MM.1S (cell line): ENCODE measurements around the gene CCDC81.

Experiments
- DNase-seq: peaks from one replicate; pipeline ENCODE4 v3.0.0-alpha.2; 2015
- H2AFZ ChIP-seq: fragments of 300-600 bp; sonication (generic); 2 replicates; pipeline ENCODE4 v1.6.0; 2016; ENCODE audit warnings: antibody characterized with exemption, low read length
- H3F3A ChIP-seq: fragments of 300-600 bp; sonication (generic); 2 replicates; pipeline ENCODE4 v1.6.1; 2016; ENCODE audit warnings: mild to moderate bottlenecking, antibody characterized with exemption, low read length, moderate library complexity, mixed read lengths; ENCODE audit not compliant: insufficient read depth
- H3K27ac ChIP-seq: fragments of 300-600 bp; sonication (generic); 2 replicates; pipeline ENCODE4 v1.5.1; 2016; ENCODE audit warnings: mild to moderate bottlenecking, low read length
- H3K27me3 ChIP-seq: fragments of 300-600 bp; sonication (generic); replicated peaks from 2 replicates; pipeline ENCODE4 v1.6.0; 2016; ENCODE audit warnings: low read length; ENCODE audit not compliant: insufficient read depth
- H3K36me3 ChIP-seq: fragments of 300-600 bp; sonication (generic); replicated peaks from 2 replicates; pipeline ENCODE4 v1.6.1; 2016; ENCODE audit warnings: mild to moderate bottlenecking, low read length, mixed read lengths; ENCODE audit not compliant: insufficient read depth
- H3K4me1 ChIP-seq: fragments of 300-600 bp; sonication (generic); 2 replicates; pipeline ENCODE4 v1.6.1; 2016; ENCODE audit warnings: low read length, mixed read lengths
- H3K4me2 ChIP-seq: fragments of 300-600 bp; sonication (generic); 2 replicates; pipeline ENCODE4 v1.6.0; 2016; ENCODE audit warnings: low read depth, low read length
- H3K4me3 ChIP-seq: fragments of 300-600 bp; sonication (generic); 2 replicates; pipeline ENCODE4 v1.5.1; 2016; ENCODE audit warnings: low read length, mixed read lengths
- H3K79me2 ChIP-seq: fragments of 300-600 bp; sonication (generic); 2 replicates; pipeline ENCODE4 v1.6.1; 2016; ENCODE audit warnings: mixed run types, low read length, mixed read lengths
- H3K9ac ChIP-seq: fragments of 300-600 bp; sonication (generic); 2 replicates; pipeline ENCODE4 v1.6.1; 2016; ENCODE audit warnings: low read length, mixed read lengths
- H3K9me2 ChIP-seq: fragments of 300-600 bp; sonication (generic); replicated peaks from 2 replicates; pipeline ENCODE4 v1.6.1; 2016; ENCODE audit warnings: mild to moderate bottlenecking, low read length, mixed read lengths; ENCODE audit not compliant: insufficient read depth
- H3K9me3 ChIP-seq: fragments of 300-600 bp; sonication (generic); replicated peaks from 2 replicates; pipeline ENCODE4 v1.6.1; 2016; ENCODE audit warnings: mild to moderate bottlenecking, low read length, mixed read lengths; ENCODE audit not compliant: insufficient read depth
- H4K20me1 ChIP-seq: fragments of 300-600 bp; sonication (generic); 2 replicates; pipeline ENCODE4 v1.6.1; 2016; ENCODE audit warnings: mild to moderate bottlenecking, low read length, moderate library complexity, mixed read lengths; ENCODE audit not compliant: insufficient read depth
- CTCF ChIP-seq: fragments of 300-600 bp; sonication (generic); IDR thresholded peaks from 2 replicates; pipeline ENCODE4 v1.5.1; 2016; ENCODE audit warnings: antibody characterized with exemption, low read length, mixed read lengths
- EZH2 ChIP-seq: fragments of 300-600 bp; sonication (generic); optimal IDR thresholded peaks from 2 replicates; pipeline ENCODE3; 2017; ENCODE audit warnings: low read depth, mild to moderate bottlenecking, antibody characterized with exemption, low read length, mixed read lengths
- EZH2phosphoT487 ChIP-seq: fragments of 300-600 bp; sonication (generic); IDR thresholded peaks from 2 replicates; pipeline ENCODE4 v1.6.1; 2018; ENCODE audit warnings: antibody characterized with exemption, low read length

Gene CCDC81

DNA sequence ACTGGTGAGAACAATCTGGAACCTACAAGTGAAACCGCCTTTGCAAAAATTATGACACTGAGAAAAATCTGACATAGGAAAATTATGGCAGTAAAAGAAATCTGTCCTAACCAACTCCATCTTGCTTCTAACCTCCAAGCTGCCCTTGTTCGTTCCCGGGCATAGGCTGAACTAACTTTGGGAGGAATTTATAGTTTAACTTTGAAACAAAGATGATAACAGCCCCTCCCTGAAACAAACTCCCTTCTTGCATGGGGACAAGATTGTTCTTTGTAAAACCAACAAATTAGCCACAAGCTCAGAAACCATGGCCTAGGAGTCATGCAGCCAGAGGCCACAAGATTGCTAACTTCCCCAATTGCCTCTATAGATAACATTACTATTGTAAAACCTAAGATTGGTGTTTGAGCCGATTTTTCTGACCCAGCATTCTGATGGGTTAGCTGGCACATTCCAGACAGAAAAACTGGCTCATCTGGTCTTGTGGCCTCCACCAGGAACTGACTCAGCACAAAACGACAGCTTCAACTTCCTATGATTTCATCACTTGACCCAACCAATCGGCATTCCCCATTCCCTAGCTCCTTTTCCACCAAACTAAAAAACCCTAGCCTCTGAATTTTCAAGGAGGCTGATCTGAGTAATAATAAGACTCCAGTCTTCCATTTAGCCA lies 3.6 kb upstream of the CCDC81 start:
- Histone ChIP-seq H4K20me1 (no peaks in the 10 kb centered on the region), H3K36me3 (no peaks in the 10 kb centered on the region), H3K79me2 (no peaks in the 10 kb centered on the region), H3K27ac (no peak overlapping the region), H3K4me1 (no peaks in the 10 kb centered on the region), H3K4me3 (no peak overlapping the region), H3F3A (no peaks in the 10 kb centered on the region), H2AFZ (no peak overlapping the region), H3K27me3 (no peaks in the 10 kb centered on the region), H3K9ac (no peak overlapping the region), H3K9me2 (no peaks in the 10 kb centered on the region), H3K9me3 (no peaks in the 10 kb centered on the region), H3K4me2 (no peak overlapping the region)
- no peak for TF ChIP-seq CTCF
- no peak for DNase-seq

DNA sequence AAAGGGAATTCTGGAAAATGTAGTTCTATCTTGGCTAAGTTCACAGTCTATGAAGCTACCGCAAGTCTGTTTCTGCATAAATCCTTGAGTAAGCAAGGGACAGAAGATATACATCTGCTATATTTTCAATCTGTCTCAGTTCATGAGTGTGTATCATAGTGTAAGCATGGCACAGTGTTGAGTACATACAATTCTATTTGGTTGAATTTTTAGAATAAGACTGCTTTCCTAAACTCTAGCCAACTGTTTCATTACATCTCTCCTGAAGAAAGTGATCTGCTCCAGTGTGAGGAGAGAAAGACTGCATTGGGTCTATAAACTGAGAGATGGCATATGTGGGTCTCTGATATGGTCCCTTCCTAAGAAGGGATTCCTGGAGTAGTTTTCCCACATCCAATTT lies 2.6 kb upstream of the CCDC81 start:
- Histone ChIP-seq H2AFZ (no peak overlapping the region), H3K27ac (no peak overlapping the region), H3K36me3 (no peaks in the 10 kb centered on the region), H3K9me3 (no peaks in the 10 kb centered on the region), H3K9me2 (no peaks in the 10 kb centered on the region), H3F3A (no peaks in the 10 kb centered on the region), H4K20me1 (no peaks in the 10 kb centered on the region), H3K4me3 (no peak overlapping the region), H3K27me3 (no peaks in the 10 kb centered on the region), H3K9ac (no peak overlapping the region), H3K79me2 (no peaks in the 10 kb centered on the region), H3K4me1 (no peaks in the 10 kb centered on the region), H3K4me2 (no peak overlapping the region)
- no peak for DNase-seq
- TF ChIP-seq EZH2phosphoT487 (no peak), EZH2 (no peak), CTCF (no peak)

- H3K27ac ChIP-seq = no peak overlapping the region
- DNase-seq = no peak
- TF ChIP-seq EZH2phosphoT487 = no peak
- no peak for TF ChIP-seq EZH2
- TF ChIP-seq CTCF = no peak
- H3F3A ChIP-seq = no peaks in the 10 kb centered on the region
- H3K36me3 ChIP-seq = no peaks in the 10 kb centered on the region
- no peak overlapping the region for H3K4me3 ChIP-seq
- no peak overlapping the region for H3K4me2 ChIP-seq
- H3K9ac ChIP-seq = no peak overlapping the region
- H2AFZ ChIP-seq = no peak overlapping the region
- no peaks in the 10 kb centered on the region for H3K27me3 ChIP-seq
- H3K9me3 ChIP-seq = no peaks in the 10 kb centered on the region
- H3K79me2 ChIP-seq = no peaks in the 10 kb centered on the region
- H3K9me2 ChIP-seq = no peaks in the 10 kb centered on the region
- no peaks in the 10 kb centered on the region for H3K4me1 ChIP-seq
- no peaks in the 10 kb centered on the region for H4K20me1 ChIP-seq
These were observed 2.1 kb upstream of the CCDC81 start for GRCh38 chr11:86372586-86372985.
